ENCODE measurements around the gene SEMA4B.
A peak's percentile ranks its signal among the peaks of the same experiment; 100 is the strongest.

SEMA4B gene

GRCh38 chr15:90203922-90204321 lies 2.8 kb downstream of the SEMA4B start:
- DNase-seq (ENCODE audit: low read depth, low spot score): no peak

GRCh38 chr15:90205050-90205848 lies 4.1 kb downstream of the SEMA4B start:
- DNase-seq (ENCODE audit: low read depth, low spot score): no peak

GRCh38 chr15:90205886-90206285 lies 4.8 kb downstream of the SEMA4B start:
- no peak for DNase-seq (ENCODE audit: low read depth, low spot score)

- no peak for DNase-seq (ENCODE audit: low read depth, low spot score)
Measured at GRCh38 chr15:90207252-90207651, 6.1 kb downstream of the SEMA4B start.

GRCh38 chr15:90208356-90208755 lies 7.2 kb downstream of the SEMA4B start:
- no peak for DNase-seq (ENCODE audit: low read depth, low spot score)

- no peak for DNase-seq (ENCODE audit: low read depth, low spot score)
Measured at GRCh38 chr15:90209591-90209990, 8.5 kb downstream of the SEMA4B start.

- DNase-seq (ENCODE audit: low read depth, low spot score): no peak
Measured at GRCh38 chr15:90210593-90210992, 9.5 kb downstream of the SEMA4B start.

- DNase-seq (ENCODE audit: low read depth, low spot score): no peak
Measured at GRCh38 chr15:90211009-90211408, 9.9 kb downstream of the SEMA4B start.

GRCh38 chr15:90211440-90212143 lies 10.5 kb downstream of the SEMA4B start:
- peak; percentile 27 for DNase-seq (ENCODE audit: low read depth, low spot score)

GRCh38 chr15:90212221-90213098 lies 11.3 kb downstream of the SEMA4B start:
- DNase-seq (ENCODE audit: low read depth, low spot score): no peak

GRCh38 chr15:90213122-90213817 lies 12.1 kb downstream of the SEMA4B start:
- DNase-seq (ENCODE audit: low read depth, low spot score): peak; percentile 88

GRCh38 chr15:90213818-90214204 lies 12.7 kb downstream of the SEMA4B start:
- DNase-seq (ENCODE audit: low read depth, low spot score): no peak

- DNase-seq (ENCODE audit: low read depth, low spot score): no peak
Measured at GRCh38 chr15:90214553-90215196, 13.5 kb downstream of the SEMA4B start.

GRCh38 chr15:90217671-90218394 lies 16.7 kb downstream of the SEMA4B start:
- no peak for DNase-seq (ENCODE audit: low read depth, low spot score)

GRCh38 chr15:90219421-90220141 lies 18.5 kb downstream of the SEMA4B start:
- peak; percentile 84 for DNase-seq (ENCODE audit: low read depth, low spot score)

GRCh38 chr15:90221246-90221900 lies 20.2 kb downstream of the SEMA4B start:
- peak; percentile 83 for DNase-seq (ENCODE audit: low read depth, low spot score)

- no peak for DNase-seq (ENCODE audit: low read depth, low spot score)
Measured at GRCh38 chr15:90222547-90222946, 21.4 kb downstream of the SEMA4B start.

- no peak for DNase-seq (ENCODE audit: low read depth, low spot score)
Measured at GRCh38 chr15:90223441-90224165, 22.5 kb downstream of the SEMA4B start.

Data from ELF-1 (cell line).